Neural cell (in vitro differentiated cells): ENCODE results near the gene LTBP1.

Experiments used
- POLR2AphosphoS5 ChIP-seq: IDR thresholded peaks from 2 replicates; pipeline ENCODE4 v1.6.1; 2012
- RAD21 ChIP-seq: fragments of 450-650 bp; conservative IDR thresholded peaks from 2 replicates; pipeline ENCODE4 v1.6.1; 2014; ENCODE audit warnings: antibody characterized with exemption, mild to moderate bottlenecking, moderate library complexity
- SMC3 ChIP-seq: fragments of 450-650 bp; conservative IDR thresholded peaks from 2 replicates; pipeline ENCODE4 v1.6.1; 2014; ENCODE audit warnings: antibody characterized with exemption, mild to moderate bottlenecking, moderate library complexity; ENCODE audit not compliant: poor library complexity
- TF ChIP-seq, protein P1 (sequence below): fragments of 450-650 bp; IDR thresholded peaks from 2 replicates; pipeline ENCODE4 v1.5.1; 2014; ENCODE audit warnings: antibody characterized with exemption, mild to moderate bottlenecking, moderate library complexity; ENCODE audit not compliant: poor library complexity, severe bottlenecking
- TF ChIP-seq, protein P2 (sequence below): IDR thresholded peaks from 2 replicates; pipeline ENCODE4 v1.6.1; 2012; ENCODE audit warnings: borderline replicate concordance

DNA sequence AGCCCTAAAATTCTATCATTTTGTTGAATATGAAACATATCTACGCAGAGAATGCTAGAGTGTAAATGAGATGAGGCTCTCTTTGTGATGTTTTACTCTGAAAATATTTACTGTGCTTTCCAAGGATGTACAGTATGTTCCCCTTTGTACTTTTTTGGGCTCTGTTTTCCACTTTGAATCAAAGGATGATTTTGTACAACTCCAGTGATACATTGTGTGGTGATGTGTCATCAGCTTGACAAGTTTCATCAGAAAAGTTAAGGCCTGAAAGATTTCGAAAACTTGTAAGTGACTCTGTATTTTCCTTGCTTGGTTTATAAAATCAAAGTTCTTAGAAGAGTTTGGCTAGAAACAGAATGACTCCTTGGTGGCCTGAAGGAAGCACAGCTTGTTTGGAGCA lies 206.3 kb downstream of the LTBP1 start:
- TF ChIP-seq, protein P1, sequence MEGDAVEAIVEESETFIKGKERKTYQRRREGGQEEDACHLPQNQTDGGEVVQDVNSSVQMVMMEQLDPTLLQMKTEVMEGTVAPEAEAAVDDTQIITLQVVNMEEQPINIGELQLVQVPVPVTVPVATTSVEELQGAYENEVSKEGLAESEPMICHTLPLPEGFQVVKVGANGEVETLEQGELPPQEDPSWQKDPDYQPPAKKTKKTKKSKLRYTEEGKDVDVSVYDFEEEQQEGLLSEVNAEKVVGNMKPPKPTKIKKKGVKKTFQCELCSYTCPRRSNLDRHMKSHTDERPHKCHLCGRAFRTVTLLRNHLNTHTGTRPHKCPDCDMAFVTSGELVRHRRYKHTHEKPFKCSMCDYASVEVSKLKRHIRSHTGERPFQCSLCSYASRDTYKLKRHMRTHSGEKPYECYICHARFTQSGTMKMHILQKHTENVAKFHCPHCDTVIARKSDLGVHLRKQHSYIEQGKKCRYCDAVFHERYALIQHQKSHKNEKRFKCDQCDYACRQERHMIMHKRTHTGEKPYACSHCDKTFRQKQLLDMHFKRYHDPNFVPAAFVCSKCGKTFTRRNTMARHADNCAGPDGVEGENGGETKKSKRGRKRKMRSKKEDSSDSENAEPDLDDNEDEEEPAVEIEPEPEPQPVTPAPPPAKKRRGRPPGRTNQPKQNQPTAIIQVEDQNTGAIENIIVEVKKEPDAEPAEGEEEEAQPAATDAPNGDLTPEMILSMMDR, result no peak
- TF ChIP-seq SMC3 (no peak), RAD21 (no peak), POLR2AphosphoS5 (no peak)
- TF ChIP-seq, protein P2, sequence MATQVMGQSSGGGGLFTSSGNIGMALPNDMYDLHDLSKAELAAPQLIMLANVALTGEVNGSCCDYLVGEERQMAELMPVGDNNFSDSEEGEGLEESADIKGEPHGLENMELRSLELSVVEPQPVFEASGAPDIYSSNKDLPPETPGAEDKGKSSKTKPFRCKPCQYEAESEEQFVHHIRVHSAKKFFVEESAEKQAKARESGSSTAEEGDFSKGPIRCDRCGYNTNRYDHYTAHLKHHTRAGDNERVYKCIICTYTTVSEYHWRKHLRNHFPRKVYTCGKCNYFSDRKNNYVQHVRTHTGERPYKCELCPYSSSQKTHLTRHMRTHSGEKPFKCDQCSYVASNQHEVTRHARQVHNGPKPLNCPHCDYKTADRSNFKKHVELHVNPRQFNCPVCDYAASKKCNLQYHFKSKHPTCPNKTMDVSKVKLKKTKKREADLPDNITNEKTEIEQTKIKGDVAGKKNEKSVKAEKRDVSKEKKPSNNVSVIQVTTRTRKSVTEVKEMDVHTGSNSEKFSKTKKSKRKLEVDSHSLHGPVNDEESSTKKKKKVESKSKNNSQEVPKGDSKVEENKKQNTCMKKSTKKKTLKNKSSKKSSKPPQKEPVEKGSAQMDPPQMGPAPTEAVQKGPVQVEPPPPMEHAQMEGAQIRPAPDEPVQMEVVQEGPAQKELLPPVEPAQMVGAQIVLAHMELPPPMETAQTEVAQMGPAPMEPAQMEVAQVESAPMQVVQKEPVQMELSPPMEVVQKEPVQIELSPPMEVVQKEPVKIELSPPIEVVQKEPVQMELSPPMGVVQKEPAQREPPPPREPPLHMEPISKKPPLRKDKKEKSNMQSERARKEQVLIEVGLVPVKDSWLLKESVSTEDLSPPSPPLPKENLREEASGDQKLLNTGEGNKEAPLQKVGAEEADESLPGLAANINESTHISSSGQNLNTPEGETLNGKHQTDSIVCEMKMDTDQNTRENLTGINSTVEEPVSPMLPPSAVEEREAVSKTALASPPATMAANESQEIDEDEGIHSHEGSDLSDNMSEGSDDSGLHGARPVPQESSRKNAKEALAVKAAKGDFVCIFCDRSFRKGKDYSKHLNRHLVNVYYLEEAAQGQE, result no peak
